ENCODE data around the gene EXT2.
A peak's percentile ranks its signal among the peaks of the same experiment; 100 is the strongest.

Gene EXT2

GRCh38 chr11:44130751-44131150 lies 35.3 kb downstream of the EXT2 start:
- TF ChIP-seq CTCF (conservative IDR thresholded peaks at IDR 0.05), result no peak
- TF ChIP-seq ZFX (IDR thresholded peaks at IDR 0.05), result no peak
- no peak overlapping the region for H3K27ac ChIP-seq

- no peak overlapping the region for H3K27ac ChIP-seq
- TF ChIP-seq CTCF (conservative IDR thresholded peaks at IDR 0.05) (peak; percentile 83), ZFX (IDR thresholded peaks at IDR 0.05) (no peak)
These were observed 38.0 kb downstream of the EXT2 start for GRCh38 chr11:44133335-44133946.

GRCh38 chr11:44134625-44135024 lies 39.1 kb downstream of the EXT2 start:
- no peak overlapping the region for H3K27ac ChIP-seq
- TF ChIP-seq CTCF (conservative IDR thresholded peaks at IDR 0.05) (no peak), ZFX (IDR thresholded peaks at IDR 0.05) (no peak)

DNA sequence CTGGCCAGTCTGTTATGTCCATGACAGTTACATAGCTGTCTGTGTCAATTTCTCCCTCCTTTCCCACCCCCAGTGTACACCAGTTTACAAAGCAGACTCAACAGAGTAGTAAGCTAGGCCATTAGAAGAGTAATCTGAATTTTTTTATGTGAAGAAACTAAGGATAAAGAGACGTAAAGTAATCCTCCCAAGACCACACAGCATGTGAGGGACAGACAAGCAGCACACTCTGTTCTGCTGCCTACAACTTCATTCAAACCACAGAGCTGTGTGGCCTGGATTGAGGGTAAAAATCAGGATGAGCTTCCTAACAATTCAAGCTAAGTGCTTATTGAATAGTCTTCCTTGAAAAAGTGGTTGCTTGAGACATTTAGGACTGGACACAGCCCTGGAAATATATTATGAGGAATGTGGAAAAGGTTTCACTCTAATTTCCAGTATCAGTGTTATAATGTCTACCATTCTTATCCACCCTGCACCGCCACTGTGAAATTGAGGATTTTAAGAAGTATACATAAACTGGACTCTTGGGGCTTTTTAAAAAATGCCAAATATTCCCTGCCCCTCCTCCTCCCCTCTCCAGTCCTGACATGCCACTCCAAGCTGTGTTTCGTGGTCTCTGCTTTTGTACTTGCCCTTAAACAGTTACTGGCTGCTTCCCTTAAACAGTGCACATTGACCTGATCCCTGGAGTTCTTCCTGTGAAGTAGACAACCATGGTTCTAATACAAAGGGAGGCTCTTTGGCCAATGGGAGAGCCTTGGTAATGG lies 40.9 kb downstream of the EXT2 start:
- no peak overlapping the region for H3K27ac ChIP-seq
- TF ChIP-seq ZFX (IDR thresholded peaks at IDR 0.05), result no peak
- TF ChIP-seq CTCF (conservative IDR thresholded peaks at IDR 0.05), result no peak

- TF ChIP-seq CTCF (conservative IDR thresholded peaks at IDR 0.05) (no peak), ZFX (IDR thresholded peaks at IDR 0.05) (no peak)
- H3K27ac ChIP-seq, result no peak overlapping the region
These were observed 41.6 kb downstream of the EXT2 start for GRCh38 chr11:44137057-44137456.

DNA sequence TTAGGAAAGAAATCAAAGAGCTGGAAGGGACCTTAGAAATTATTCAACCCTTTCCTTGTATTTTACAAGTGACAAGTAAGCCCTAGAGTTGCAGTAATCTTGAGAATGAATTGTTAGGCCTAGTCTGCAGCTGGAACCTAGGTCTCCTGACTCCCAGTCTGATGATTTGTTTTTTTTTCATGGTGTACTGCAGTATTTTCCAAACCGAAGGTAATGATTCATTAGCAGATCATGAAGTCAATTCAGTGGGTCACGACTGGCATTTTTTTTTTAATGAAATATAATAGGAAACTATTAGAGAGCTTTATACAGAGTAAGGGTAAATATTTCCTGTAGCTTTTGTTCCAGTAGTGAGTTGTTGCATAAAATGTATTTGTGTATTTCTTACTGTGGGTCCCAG lies 42.8 kb downstream of the EXT2 start:
- no peak overlapping the region for H3K27ac ChIP-seq
- TF ChIP-seq ZFX (IDR thresholded peaks at IDR 0.05) (no peak), CTCF (conservative IDR thresholded peaks at IDR 0.05) (no peak)

GRCh38 chr11:44138980-44139379 lies 43.5 kb downstream of the EXT2 start:
- H3K27ac ChIP-seq, result no peak overlapping the region
- TF ChIP-seq ZFX (IDR thresholded peaks at IDR 0.05) (no peak), CTCF (conservative IDR thresholded peaks at IDR 0.05) (no peak)

Data from C4-2B (cell line).